Stimulated activated CD4-positive, alpha-beta T cell treated with anti-CD3 and anti-CD28 coated beads, Interleukin-2, amount 100 ng/mL, for 4 hours (primary cell): Measurements from ENCODE around the gene IRAK1.
"Not testable (repeated sequence)": the region's sequence is repeated elsewhere in the genome, so short reads cannot be mapped to it uniquely, and the experiment has no call there.

ENCODE experiments used
- DNase-seq: peaks from one replicate; pipeline ENCODE4 v3.0.0-alpha.2; 2020; ENCODE audit warnings: low read depth

The IRAK1 gene

GRCh38 chrX:153995504-153995903 is 24.2 kb downstream of the IRAK1 start:
- DNase-seq, result no peak

GRCh38 chrX:153994398-153994797 is 25.3 kb downstream of the IRAK1 start:
- not testable (repeated sequence) for DNase-seq

GRCh38 chrX:153993978-153994377 is 25.7 kb downstream of the IRAK1 start:
- DNase-seq, result no peak

DNA sequence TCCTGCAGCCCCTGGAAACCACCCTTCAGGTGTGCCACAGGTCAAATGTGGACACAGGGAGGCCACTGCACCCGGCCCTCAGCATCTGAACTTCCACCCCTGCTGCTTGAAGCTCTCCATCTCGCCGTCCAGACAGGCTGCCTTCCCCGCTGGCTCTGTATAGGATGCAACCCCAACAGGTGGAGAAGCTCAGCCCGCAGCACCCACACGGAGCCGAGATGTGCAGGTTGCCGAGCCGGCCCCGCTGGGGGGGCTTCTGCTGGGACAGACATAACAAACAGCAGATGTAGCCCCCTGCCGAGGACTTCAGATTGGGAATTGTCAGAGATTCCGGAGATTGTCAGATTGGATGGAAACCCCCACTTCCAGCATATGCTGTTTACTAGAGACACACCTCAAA is 26.6 kb downstream of the IRAK1 start:
- no peak for DNase-seq

- no peak for DNase-seq
These were observed 27.5 kb downstream of the IRAK1 start for GRCh38 chrX:153992180-153992579.

DNA sequence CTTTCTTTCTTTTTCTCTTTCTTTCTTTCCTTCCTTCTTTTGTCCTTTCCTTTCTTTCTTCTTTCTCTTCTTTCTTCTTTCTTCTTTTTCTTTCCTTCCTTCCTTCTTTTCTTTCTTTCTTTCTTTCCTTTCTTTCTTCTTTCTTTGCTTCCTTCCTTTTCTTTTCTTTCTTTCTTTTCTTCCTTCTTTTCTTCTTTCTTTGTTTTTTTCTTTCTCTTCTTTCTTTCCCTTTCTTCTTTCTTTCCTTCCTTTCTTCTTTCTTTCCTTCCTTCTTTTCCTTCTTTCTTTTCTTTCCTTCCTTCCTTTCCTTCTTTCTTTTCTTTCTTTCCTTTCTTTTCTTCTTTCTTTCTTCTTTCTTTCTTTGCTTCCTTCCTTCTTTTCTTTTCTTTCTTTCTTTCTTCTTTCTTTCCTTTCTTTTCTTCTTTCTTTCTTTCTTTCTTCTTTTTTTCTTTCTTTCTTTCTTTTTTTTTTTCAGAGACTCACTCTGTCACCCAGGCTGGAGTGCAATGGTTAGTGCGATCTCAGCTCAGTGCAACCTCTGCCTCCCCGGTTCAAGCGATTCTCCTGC is 28.6 kb downstream of the IRAK1 start:
- no peak for DNase-seq

DNA sequence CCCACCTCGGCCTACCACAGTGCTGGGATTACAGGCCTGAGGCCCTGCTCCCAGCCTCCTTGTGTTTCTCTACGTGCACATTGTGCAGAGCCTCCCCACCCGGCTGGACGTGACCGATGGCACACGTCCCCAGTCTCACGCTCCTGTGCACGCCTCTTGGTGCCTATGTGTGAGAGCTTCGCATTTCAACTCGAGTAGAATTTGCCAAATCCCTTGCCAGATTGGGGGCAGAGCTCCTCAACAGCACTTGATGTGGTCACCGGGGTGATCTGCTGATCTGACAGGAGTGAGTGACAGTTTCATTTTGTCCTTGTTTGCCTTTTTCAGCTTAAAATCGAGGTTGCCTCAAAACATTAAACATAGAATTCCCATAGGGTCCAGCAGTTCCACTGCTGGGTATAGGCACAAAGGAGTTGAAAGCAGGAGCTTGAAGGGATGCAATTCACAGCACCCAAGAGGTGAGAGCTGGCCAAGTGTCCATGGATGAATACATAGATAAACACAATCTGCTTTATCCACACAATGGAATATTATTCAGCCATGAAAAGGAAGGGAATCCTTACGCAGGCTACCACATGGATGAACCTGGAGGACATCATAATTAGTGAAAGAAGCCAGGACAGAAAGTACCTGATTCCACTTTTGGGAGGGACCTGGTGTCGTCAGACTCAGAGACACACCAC is 29.6 kb downstream of the IRAK1 start:
- DNase-seq, result no peak

DNA sequence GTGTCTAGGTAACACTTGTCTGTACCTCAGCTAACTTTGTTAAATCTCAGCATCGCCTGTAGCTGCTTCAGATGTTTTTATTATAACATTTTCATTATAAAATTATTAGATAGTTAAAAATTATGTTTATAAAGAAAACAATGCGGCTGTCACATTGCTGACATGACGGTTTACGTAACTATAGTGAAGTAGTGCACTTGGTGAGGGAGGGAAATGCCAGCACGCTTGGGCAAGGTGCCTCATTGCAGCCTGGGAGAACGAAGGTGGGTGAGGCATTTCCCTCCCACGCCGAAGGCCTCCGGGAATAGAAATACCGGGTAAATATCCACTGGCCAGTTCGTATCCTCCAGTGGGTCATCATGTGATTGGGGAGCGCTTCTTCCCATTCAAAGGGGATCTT is 31.2 kb downstream of the IRAK1 start:
- no peak for DNase-seq

- no peak for DNase-seq
These were observed 35.1 kb downstream of the IRAK1 start for GRCh38 chrX:153984351-153985178.

DNA sequence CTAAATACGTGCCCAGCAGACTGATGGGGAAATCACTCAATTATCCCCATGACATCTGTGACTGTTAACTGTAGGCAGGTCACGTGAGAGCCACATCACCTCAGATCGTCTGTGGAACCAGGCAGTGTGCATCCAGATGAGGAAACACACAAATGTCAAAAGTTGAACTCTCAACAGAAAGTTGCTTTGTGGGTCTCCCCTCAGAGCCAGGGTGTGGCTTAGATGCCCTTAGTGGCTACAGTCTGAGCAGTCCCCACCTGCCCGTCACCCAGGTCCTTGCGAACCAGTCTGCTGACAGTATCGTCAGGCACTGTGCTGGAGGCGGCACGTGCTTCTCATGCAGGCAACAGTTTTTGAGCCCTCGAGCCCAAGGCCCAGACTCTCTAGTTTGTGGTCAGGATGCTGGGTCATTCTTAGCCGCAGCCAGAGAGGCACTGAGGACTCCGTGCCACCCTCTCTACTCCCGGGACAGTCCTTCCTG is 36.3 kb downstream of the IRAK1 start:
- DNase-seq, result no peak

- peak; percentile 40 for DNase-seq
These were observed 37.8 kb downstream of the IRAK1 start for GRCh38 chrX:153981771-153982533.

GRCh38 chrX:153981231-153981630 is 38.5 kb downstream of the IRAK1 start:
- DNase-seq, result no peak

DNA sequence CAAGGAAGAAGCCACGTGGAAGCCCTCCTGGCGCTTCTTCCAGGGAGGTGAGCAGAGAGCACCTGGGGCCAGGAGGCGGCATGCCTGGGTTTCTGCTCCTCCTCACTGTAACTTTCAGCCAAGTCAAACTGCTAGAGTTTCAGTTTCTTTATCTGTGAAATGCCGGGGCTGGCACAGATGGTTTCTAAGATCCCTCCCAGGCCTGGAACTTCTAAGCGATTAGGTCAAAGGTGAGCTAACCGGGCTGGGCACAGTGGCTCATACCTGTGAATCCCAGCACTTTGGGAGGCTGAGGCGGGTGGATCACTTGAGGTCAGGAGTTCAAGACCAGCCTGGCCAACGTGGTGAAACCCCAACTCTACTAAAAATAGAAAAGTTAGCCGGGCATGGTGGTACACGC is 39.3 kb downstream of the IRAK1 start:
- DNase-seq, result not testable (repeated sequence)

DNA sequence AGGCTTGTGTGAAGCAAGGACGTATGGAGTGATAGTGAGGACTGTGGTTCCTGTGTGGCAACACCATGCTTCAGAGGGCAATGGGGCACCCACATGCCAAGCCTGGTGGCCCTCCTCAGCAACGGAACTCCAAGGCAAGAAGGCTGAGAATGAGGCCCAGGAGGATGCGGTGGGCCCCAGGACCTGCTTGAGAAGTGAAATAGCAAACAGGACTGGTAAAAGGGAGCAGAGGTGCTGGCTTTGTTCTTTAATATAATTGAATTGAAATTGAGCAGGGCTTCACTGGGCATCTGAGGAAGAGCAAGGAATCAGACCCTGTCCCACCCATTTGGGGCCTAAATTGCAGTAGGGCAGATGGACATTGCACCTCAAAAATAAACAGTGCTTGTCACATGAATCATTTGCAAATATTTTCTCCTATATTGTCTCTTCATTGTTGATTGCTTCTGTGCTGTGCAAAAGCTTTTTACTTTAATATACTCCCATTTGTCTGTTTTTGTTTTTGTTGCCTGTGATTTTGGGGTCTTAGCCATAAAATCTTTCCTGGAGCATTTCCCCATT is 44.9 kb downstream of the IRAK1 start:
- no peak for DNase-seq

- DNase-seq, result no peak
These were observed 45.5 kb downstream of the IRAK1 start for GRCh38 chrX:153974003-153974725.

DNA sequence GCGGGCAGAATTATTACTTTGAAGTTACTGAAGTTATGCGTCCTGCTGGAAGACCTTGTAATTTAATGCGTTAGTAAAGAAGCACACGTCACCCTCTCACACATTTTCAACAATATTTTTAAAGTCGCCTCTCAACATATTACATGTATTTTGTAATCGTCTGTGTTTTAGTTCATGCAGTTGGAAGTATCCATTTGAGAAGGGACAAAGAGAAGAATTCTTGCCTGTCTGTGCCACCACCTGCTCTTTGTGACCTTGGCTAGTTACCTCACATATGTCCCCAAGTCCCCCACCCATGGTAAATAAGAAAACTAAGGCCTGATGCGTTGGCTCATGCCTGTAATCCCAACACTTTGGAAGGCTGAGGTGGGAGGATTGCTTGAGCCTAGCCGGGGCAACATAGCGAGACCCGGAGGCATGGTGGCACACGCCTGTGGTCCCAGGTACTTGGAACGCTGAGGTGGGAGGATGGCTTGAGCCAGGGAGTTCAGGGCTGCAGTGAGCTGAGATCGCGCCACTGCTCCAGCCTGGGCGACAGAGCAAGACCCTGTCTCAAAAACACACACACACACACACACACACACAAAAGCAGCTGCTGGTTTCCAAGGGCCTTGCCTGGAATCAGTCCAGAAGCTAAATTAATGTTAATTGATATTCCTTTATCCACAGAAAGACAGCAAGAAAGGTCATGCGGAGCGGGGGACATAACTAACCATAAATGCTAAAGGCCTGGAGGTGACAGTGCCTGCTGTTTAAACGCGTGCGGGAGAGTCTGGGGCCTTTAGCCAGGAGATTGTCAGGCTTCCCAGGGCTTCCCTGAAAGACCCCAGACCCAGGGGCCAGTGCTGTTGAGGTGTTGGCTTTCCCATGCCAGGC is 46.3 kb downstream of the IRAK1 start:
- DNase-seq, result no peak

DNA sequence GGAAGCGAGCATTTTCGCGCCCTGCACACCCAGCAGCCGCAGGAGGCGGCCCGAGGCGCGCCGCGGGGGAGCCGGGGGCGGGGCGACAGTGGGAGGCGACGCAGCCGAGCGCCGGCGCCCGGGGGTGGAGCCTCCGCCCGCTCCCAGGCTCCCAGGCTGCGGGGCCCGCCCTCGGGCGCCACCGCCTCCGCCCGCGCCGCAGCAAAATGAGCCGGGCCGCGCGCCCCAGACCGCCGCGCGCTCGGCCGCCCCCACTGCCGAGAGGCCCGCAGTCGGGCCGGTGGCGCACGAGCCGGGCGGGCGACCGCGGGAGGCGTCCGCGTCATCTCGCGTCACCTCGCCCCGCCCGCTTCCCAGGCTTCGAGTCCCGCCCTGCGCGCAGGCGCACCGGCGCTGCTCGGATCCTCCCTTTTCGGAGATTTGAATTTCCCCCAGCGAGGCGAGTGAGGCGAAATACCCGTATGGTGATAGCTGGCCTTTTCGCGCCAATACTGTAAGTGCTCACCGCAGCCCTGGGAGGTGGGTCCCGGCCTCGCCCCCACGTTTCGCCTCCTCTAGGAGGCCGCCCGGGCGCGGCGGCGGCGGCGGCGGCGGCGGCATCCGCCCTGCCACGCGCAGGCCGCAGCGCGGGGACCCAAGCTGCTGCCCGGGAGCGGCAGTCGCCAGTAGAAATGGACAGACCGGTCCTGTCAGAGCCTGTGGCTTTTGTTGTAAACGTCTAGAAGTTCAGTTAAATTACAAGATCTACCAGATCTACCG is 47.2 kb downstream of the IRAK1 start, which contains the start of gene TMEM187:
TMEM187 (plus strand) TSS at position 387 of the 759 bp plus-strand sequence. CDS start 9,309 bp downstream, outside the sequence.
- DNase-seq, result peak; percentile 77

DNA sequence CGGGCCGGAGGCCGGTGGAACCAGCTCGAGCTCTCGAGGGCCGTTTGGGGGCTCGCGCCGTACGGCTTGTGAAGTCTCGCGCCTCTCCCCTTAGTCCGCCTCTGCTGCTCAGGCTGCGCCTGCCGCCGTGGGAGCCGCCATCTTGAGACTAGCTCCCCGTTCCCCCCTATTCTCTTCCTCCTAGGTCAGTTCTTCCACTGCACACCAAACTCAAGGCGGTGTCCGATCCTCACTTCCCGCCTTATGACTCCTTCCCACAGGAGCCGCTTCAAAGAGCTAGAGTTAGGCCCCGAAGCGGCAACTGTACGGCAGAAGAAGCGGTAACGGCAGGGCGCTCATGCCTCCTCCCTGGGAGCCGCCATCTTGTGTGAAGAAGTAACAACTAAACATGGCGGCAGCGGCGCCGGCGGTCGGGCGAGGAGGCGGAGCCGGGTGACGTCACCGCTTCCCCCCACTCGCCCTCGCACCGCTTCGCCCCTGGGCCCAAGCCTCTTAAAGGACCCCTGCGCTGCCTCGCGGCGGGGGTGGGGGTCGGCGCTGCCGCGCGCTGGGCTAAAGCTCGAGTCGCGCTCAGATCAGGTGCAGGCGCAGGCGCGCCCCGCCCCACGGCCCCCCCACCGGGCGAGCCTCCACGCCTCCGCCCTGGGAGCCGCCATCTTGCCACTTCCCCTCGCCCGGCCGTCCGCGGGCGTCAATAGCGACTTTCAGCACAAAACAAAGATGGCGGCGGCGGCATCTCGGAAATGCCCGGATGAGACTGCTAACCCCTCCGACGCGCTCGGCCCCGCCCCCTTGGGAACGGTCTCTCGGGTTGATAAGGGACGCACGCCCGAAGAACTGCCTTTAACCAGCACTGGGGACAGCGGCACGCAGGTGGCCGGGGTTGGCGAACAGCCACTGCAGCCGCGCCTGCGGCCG is 48.0 kb downstream of the IRAK1 start, which contains the start of gene HCFC1:
HCFC1 (minus strand) TSS at position 369 of the 918 bp plus-strand sequence. CDS start 978 bp downstream, outside the sequence.
- peak; percentile 84 for DNase-seq
